GM12878 (cell line): ENCODE data around the gene BCL2L13. TPM values are rescaled to one million over a fixed set of nuclear protein-coding genes. Genes with fewer than 3 reads are reported as not detected.

Source experiments
- ATAC-seq: fragments of 200-7000 bp; cut with Tn5 transposase; 3 replicates; pipeline ENCODE4 v1.9.1; 2020; ENCODE audit warnings: mild to moderate bottlenecking, moderate library complexity
- BruUV-seq: library from RNA; stranded (reverse); fragments of 400-500 nt; replicated peaks from 2 replicates; lab custom pipeline; 2021; lab: Mats Ljungman, UMichigan
- CTCF ChIA-PET: fragments of 300-600 bp; sonication (Branson Sonifier 250); formaldehyde crosslinking; extraction: SDS; loops from one replicate; lab custom pipeline; 2021; ENCODE audit warnings: inconsistent platforms; lab: Yijun Ruan, JAX
- POLR2A ChIA-PET: fragments of 350-600 bp; formaldehyde crosslinking; extraction: SDS; loops from one replicate; lab custom pipeline; 2021; ENCODE audit warnings: inconsistent platforms; lab: Charles Lee
- RAD21 ChIA-PET: fragments of 300-600 bp; sonication (Branson Sonifier 250); formaldehyde crosslinking; loops from one replicate; lab custom pipeline; 2023; ENCODE audit warnings: antibody characterized with exemption; ENCODE audit not compliant: unreplicated experiment; lab: Charles Lee
- SMC1A ChIA-PET: fragments of 300-600 bp; sonication (Branson Sonifier 250); formaldehyde crosslinking; loops from one replicate; lab custom pipeline; 2023; ENCODE audit not compliant: unreplicated experiment, uncharacterized antibody; lab: Charles Lee
- DNase-seq: peaks from one replicate; pipeline ENCODE4 v3.0.0-alpha.2; 2011; ENCODE audit warnings: low read depth, low spot score
- FAIRE-seq: peaks from 3 replicates; lab custom pipeline; 2011; peaks lifted over from hg19 to GRCh38; lab: Jason Lieb, UNC
- H2AFZ ChIP-seq: 2 replicates; pipeline ENCODE4 v1.6.0; 2011; ENCODE audit warnings: low read depth, low read length, control low read depth; ENCODE audit not compliant: control insufficient read depth
- H3K27ac ChIP-seq: 2 replicates; pipeline ENCODE4 v1.5.1; 2011; ENCODE audit warnings: control low read depth; ENCODE audit not compliant: control insufficient read depth, insufficient read depth
- H3K27me3 ChIP-seq, 2 experiments: replicated peaks in 1 of 2; 2 replicates each; pipeline versions ENCODE4 v1.6.0 to v1.6.1; 2011; ENCODE audit warnings: low read length in 1 of 2; ENCODE audit not compliant: control insufficient read depth in 2 of 2, insufficient read depth in 2 of 2
- H3K36me3 ChIP-seq, 2 experiments: 2 replicates each; pipeline ENCODE4 v1.5.1; 2011; ENCODE audit warnings: low read length in 1 of 2; ENCODE audit not compliant: control insufficient read depth in 2 of 2, insufficient read depth in 2 of 2
- H3K4me1 ChIP-seq: 2 replicates; pipeline ENCODE4 v1.6.1; 2011; ENCODE audit warnings: mild to moderate bottlenecking, low read length, moderate library complexity, mixed read lengths; ENCODE audit not compliant: control insufficient read depth, insufficient read depth
- H3K4me2 ChIP-seq: 2 replicates; pipeline ENCODE4 v1.6.0; 2011; ENCODE audit warnings: control low read depth; ENCODE audit not compliant: control insufficient read depth, insufficient read depth
- H3K4me3 ChIP-seq: fragments of 200-600 bp; sonication (generic); 2 replicates; pipeline ENCODE4 v1.5.1; 2016
- H3K79me2 ChIP-seq: 2 replicates; pipeline ENCODE4 v1.6.0; 2011; ENCODE audit warnings: low read length; ENCODE audit not compliant: control insufficient read depth, insufficient read depth
- H3K9ac ChIP-seq: 2 replicates; pipeline ENCODE4 v1.8.0; 2011; ENCODE audit warnings: low read length, control low read depth, mixed read lengths; ENCODE audit not compliant: control insufficient read depth, insufficient read depth
- H3K9me3 ChIP-seq: replicated peaks from 3 replicates; pipeline ENCODE4 v1.5.1; 2011; ENCODE audit warnings: mild to moderate bottlenecking, low read length; ENCODE audit not compliant: control insufficient read depth, insufficient read depth
- H4K20me1 ChIP-seq: 2 replicates; pipeline ENCODE4 v1.6.0; 2011; ENCODE audit not compliant: control insufficient read depth, insufficient read depth
- BCLAF1 ChIP-seq: fragments of 450-650 bp; IDR thresholded peaks from 2 replicates; pipeline ENCODE4 v1.6.1; 2017; ENCODE audit warnings: antibody characterized with exemption, mild to moderate bottlenecking, moderate library complexity
- HDAC6 ChIP-seq: fragments of 200-600 bp; sonication (generic); IDR thresholded peaks from one replicate; pipeline ENCODE4 v1.8.0; 2017; ENCODE audit warnings: antibody characterized with exemption; ENCODE audit not compliant: unreplicated experiment
- HSF1 ChIP-seq: fragments of 150-350 bp; IDR thresholded peaks from 2 replicates; pipeline ENCODE4 v1.6.1; 2014; ENCODE audit warnings: mild to moderate bottlenecking, low read depth, low read length
- IKZF2 ChIP-seq, 2 experiments: fragments of 450-650 bp; IDR thresholded peaks; 2 replicates each; pipeline ENCODE4 v1.6.1; 2017; ENCODE audit warnings: mild to moderate bottlenecking in 2 of 2, moderate library complexity in 2 of 2
- PML ChIP-seq: IDR thresholded peaks from 2 replicates; pipeline ENCODE4 v1.6.1; 2012; ENCODE audit warnings: low read length, inconsistent platforms
- RB1 ChIP-seq: fragments of 450-650 bp; formaldehyde crosslinking; IDR thresholded peaks from 2 replicates; pipeline ENCODE4 v1.6.1; 2017; ENCODE audit warnings: mild to moderate bottlenecking, borderline replicate concordance
- YY1 ChIP-seq: IDR thresholded peaks from 2 replicates; pipeline ENCODE4 v1.6.1; 2011; ENCODE audit warnings: low read depth, mild to moderate bottlenecking, low read length
- WGBS: methylation state at CpG from one replicate; pipeline ENCODE4 v1.1.6; 2016; ENCODE audit warnings: low lambda C conversion rate; ENCODE audit not compliant: insufficient replicate concordance, insufficient coverage; ENCODE audit errors: missing lambda C conversion rate; 5-methylcytosine and 5-hydroxymethylcytosine counted together
- in situ Hi-C: fragments of 300-500 bp; cut with MboI; formaldehyde crosslinking; loops from 9 replicates; pipeline ENCODE4 v1.14.3; 2018; ENCODE audit warnings: mixed read lengths
- intact Hi-C: fragments of 100-400 bp; cut with micrococcal nuclease; formaldehyde crosslinking; loops from one replicate; pipeline ENCODE4 v1.14.2; 2022; ENCODE audit not compliant: unreplicated experiment
- polyA plus RNA-seq, 11 experiments: library from polyadenylated mRNA; depleted of rRNA in 4 of 11; unstranded in 6 of 11; stranded (reverse) in 5 of 11; fragments of >200 nt; fragmentation: Nextera tagmentation in 4 of 11; fragmentation: Illumina TruSeq in 1 of 11; extraction: Ambion mirVana in 4 of 11; extraction: Trizol in 1 of 11; gene quantifications; 1 replicate in 1 of 11; 2 replicates in 10 of 11; pipeline versions ENCODE4 v1.2.1 to v1.2.3, GENCODE V29; 2011 to 2016; ENCODE audit warnings: inconsistent platforms in 2 of 11, missing spikeins in 2 of 11, low read depth in 1 of 11
- total RNA-seq, 4 experiments: library from RNA; depleted of rRNA in 3 of 4; stranded (reverse); fragments of >200 nt in 3 of 4; fragmentation: Illumina TruSeq in 1 of 4; extraction: Trizol in 1 of 4; gene quantifications; 2 replicates each; pipeline versions ENCODE4 v1.2.1 to v1.2.3, GENCODE V29; 2013 to 2021

Gene BCL2L13
- total and polyA plus RNA-seq, 10 of the 15 experiments (the other 5 are each of a cell fraction or from before 2014, with no cell fraction given) = 18.6 to 30.6 (median 28.2) TPM

- 2% methylated on average over 6 of the region's 6 CpGs for WGBS
Measured at GRCh38 chr22:17777717-17778044, 139.1 kb downstream of the BCL2L13 start.

More at GRCh38 chr22:17777717-17778044, 139.1 kb downstream of the BCL2L13 start:
- ChIA-PET RAD21 (interaction anchor here (2.1 to 4.5 kb wide), 2 partner anchors 21 to 299 kb away, joined by 8 to 77 read pairs; no protein-coding TSS in a partner anchor), CTCF (interaction anchor here (0.9 to 6.4 kb wide), 5 partner anchors 12 to 299 kb away, joined by 3 to 70 read pairs (median 4); no protein-coding TSS in a partner anchor), POLR2A (interaction anchor here (0.5 to 6.7 kb wide), 3 partner anchors 10 to 372 kb away, joined by 3 to 85 read pairs (median 6); partner anchors contain the start of gene USP18), SMC1A (interaction anchor here (1.2 to 3.7 kb wide), 4 partner anchors 10 to 298 kb away, joined by 3 to 14 read pairs (median 6); no protein-coding TSS in a partner anchor)
- Histone ChIP-seq H3K27ac (peak overlapping the region; percentile 98), H3K4me3 (peak overlapping the region; percentile 91), H3K79me2 (peaks cover 50% of the 10 kb centered on the region), H3K4me2 (peak overlapping the region; percentile 90), H3K27me3 (no peaks in the 10 kb centered on the region), H4K20me1 (no peaks in the 10 kb centered on the region), H3K9me3 (no peaks in the 10 kb centered on the region; the same call in 2 of the 3 replicates), H3K4me1 (peaks cover 47% of the 10 kb centered on the region), H3K9ac (peak overlapping the region; percentile 95), H2AFZ (no peak overlapping the region), H3K36me3 (no peaks in the 10 kb centered on the region; a peak in 1 of 4 replicates)
- FAIRE-seq = no peak
- no peak for ATAC-seq
- no TSS peak for BruUV-seq
- no peak for DNase-seq
- intact Hi-C loops (loop anchor here (1.0 to 10.0 kb wide), 3 partner anchors 21 to 217 kb away; partner anchors contain the start of gene ATP6V1E1), in situ Hi-C loops (no loop called here)
- TF ChIP-seq YY1 (peak; percentile 64), PML (peak; percentile 18; the same call in 1 of the 2 replicates), HDAC6 (peak; percentile 18), IKZF2 (IDR thresholded peaks at IDR 0.05) (no peak), HSF1 (0 out of 2 replicates have a peak, but pooled peaks have one; percentile 53), RB1 (0 out of 2 replicates have a peak, but pooled peaks have one; percentile 3), BCLAF1 (no peak)
